HepG2 (cell line): Measurements from ENCODE around the gene ITGA2. TPM values are rescaled to one million over a fixed set of nuclear protein-coding genes. Genes with fewer than 3 reads are reported as not detected.

Source experiments
- EHMT2 ChIP-seq: fragments of 200-600 bp; sonication (generic); IDR thresholded peaks from 2 replicates; pipeline ENCODE4 v1.7.0; 2017; ENCODE audit warnings: antibody characterized with exemption, low read depth, low read length, borderline replicate concordance
- HCFC1 ChIP-seq: fragments of 150-350 bp; IDR thresholded peaks from 2 replicates; pipeline ENCODE4 v1.6.1; 2014; ENCODE audit warnings: low read depth, low read length
- KDM4B ChIP-seq: sonication (generic); formaldehyde crosslinking; IDR thresholded peaks from 2 replicates; pipeline ENCODE4 v1.4.0; 2020; ENCODE audit warnings: missing genetic modification reagents
- MIER2 ChIP-seq: IDR thresholded peaks from 2 replicates; pipeline ENCODE4 v1.6.1; 2016; ENCODE audit warnings: missing biosample characterization, missing genetic modification reagents
- MLLT10 ChIP-seq: sonication (generic); formaldehyde crosslinking; IDR thresholded peaks from 2 replicates; pipeline ENCODE4 v1.4.0; 2020; ENCODE audit warnings: missing genetic modification reagents
- NR3C1 ChIP-seq: sonication (generic); formaldehyde crosslinking; IDR thresholded peaks from 2 replicates; pipeline ENCODE4 v1.4.0; 2020; ENCODE audit warnings: missing genetic modification reagents
- PAX8 ChIP-seq: sonication (generic); formaldehyde crosslinking; IDR thresholded peaks from 2 replicates; pipeline ENCODE4 v1.8.0; 2022; ENCODE audit warnings: mild to moderate bottlenecking, missing genetic modification reagents, borderline replicate concordance
- PHF5A ChIP-seq: IDR thresholded peaks from one replicate; pipeline ENCODE4 v1.6.1; 2018; ENCODE audit warnings: low read depth, missing genetic modification reagents; ENCODE audit not compliant: unreplicated experiment
- PHF8 ChIP-seq: sonication (generic); formaldehyde crosslinking; IDR thresholded peaks from 2 replicates; pipeline ENCODE4 v1.5.0; 2020; ENCODE audit warnings: missing genetic modification reagents
- POLR2AphosphoS5 ChIP-seq: IDR thresholded peaks from 2 replicates; pipeline ENCODE4 v1.6.1; 2012; ENCODE audit warnings: low read depth, low read length
- SAFB2 ChIP-seq: sonication (generic); formaldehyde crosslinking; IDR thresholded peaks from 2 replicates; pipeline ENCODE4 v1.5.1; 2020; ENCODE audit warnings: missing genetic modification reagents, low read depth, mild to moderate bottlenecking, borderline replicate concordance
- SATB2 ChIP-seq: sonication (generic); formaldehyde crosslinking; IDR thresholded peaks from 2 replicates; pipeline ENCODE4 v1.5.0; 2020; ENCODE audit warnings: missing genetic modification reagents
- TAF1 ChIP-seq: sonication (generic); formaldehyde crosslinking; IDR thresholded peaks from 2 replicates; pipeline ENCODE4 v1.4.0; 2020; ENCODE audit warnings: missing genetic modification reagents
- WIZ ChIP-seq: sonication (generic); formaldehyde crosslinking; IDR thresholded peaks from 2 replicates; pipeline ENCODE4 v1.5.1; 2020; ENCODE audit warnings: mild to moderate bottlenecking, missing genetic modification reagents
- ZFP36L1 ChIP-seq: sonication (generic); formaldehyde crosslinking; IDR thresholded peaks from 2 replicates; pipeline ENCODE4 v1.8.0; 2022; ENCODE audit warnings: mild to moderate bottlenecking, missing genetic modification reagents, moderate library complexity
- ZNF354B ChIP-seq: sonication (generic); formaldehyde crosslinking; IDR thresholded peaks from 2 replicates; pipeline ENCODE4 v1.8.0; 2022; ENCODE audit warnings: mild to moderate bottlenecking, missing genetic modification reagents
- ZNF431 ChIP-seq: sonication (generic); formaldehyde crosslinking; IDR thresholded peaks from 2 replicates; pipeline ENCODE4 v1.9.0; 2022; ENCODE audit warnings: missing genetic modification reagents, low read depth, mild to moderate bottlenecking, borderline replicate concordance
- ZNF543 ChIP-seq: sonication (generic); formaldehyde crosslinking; IDR thresholded peaks from 2 replicates; pipeline ENCODE4 v1.4.0; 2020; ENCODE audit warnings: mild to moderate bottlenecking, missing genetic modification reagents
- ZNF607 ChIP-seq: sonication (generic); formaldehyde crosslinking; IDR thresholded peaks from 2 replicates; pipeline ENCODE4 v1.5.1; 2020; ENCODE audit warnings: missing genetic modification reagents, mild to moderate bottlenecking, borderline replicate concordance
- ZNF672 ChIP-seq: sonication (generic); formaldehyde crosslinking; IDR thresholded peaks from 2 replicates; pipeline ENCODE4 v1.8.1; 2022; ENCODE audit warnings: missing genetic modification reagents
- polyA plus RNA-seq, 8 experiments: library from polyadenylated mRNA; depleted of rRNA in 3 of 8; stranded (reverse) in 7 of 8; unstranded in 1 of 8; fragments of >200 nt; fragmentation: Illumina TruSeq in 4 of 8; extraction: Trizol in 4 of 8; gene quantifications; 2 replicates each; pipeline versions ENCODE4 v1.2.1 to v1.2.3, GENCODE V29; 2011 to 2016; ENCODE audit warnings: low read depth in 4 of 8, missing spikeins in 1 of 8, mixed read lengths in 1 of 8; ENCODE audit not compliant: insufficient read depth in 1 of 8
- total RNA-seq, 5 experiments: library from RNA; depleted of rRNA; stranded (reverse); fragments of >200 nt; fragmentation: Illumina TruSeq; extraction: Trizol; gene quantifications; 2 replicates each; pipeline ENCODE4 v1.2.3, GENCODE V29; 2016; ENCODE audit warnings: low read depth in 1 of 5
- TF ChIP-seq, protein P1 (sequence below): IDR thresholded peaks from 2 replicates; pipeline ENCODE4 v1.6.1; 2016; ENCODE audit warnings: missing compliant biosample characterization, missing genetic modification reagents, borderline replicate concordance
- TF ChIP-seq, protein P2 (sequence below): sonication (generic); formaldehyde crosslinking; IDR thresholded peaks from 2 replicates; pipeline ENCODE4 v1.4.0; 2020; ENCODE audit warnings: missing genetic modification reagents
- TF ChIP-seq, protein P3 (sequence below): IDR thresholded peaks from 2 replicates; pipeline ENCODE4 v1.6.1; 2016

ITGA2 gene
- total and polyA plus RNA-seq, 2 of the 13 experiments (the other 11 are each of a cell fraction or from before 2014, with no cell fraction given), result 15.8 to 58.3 TPM

DNA sequence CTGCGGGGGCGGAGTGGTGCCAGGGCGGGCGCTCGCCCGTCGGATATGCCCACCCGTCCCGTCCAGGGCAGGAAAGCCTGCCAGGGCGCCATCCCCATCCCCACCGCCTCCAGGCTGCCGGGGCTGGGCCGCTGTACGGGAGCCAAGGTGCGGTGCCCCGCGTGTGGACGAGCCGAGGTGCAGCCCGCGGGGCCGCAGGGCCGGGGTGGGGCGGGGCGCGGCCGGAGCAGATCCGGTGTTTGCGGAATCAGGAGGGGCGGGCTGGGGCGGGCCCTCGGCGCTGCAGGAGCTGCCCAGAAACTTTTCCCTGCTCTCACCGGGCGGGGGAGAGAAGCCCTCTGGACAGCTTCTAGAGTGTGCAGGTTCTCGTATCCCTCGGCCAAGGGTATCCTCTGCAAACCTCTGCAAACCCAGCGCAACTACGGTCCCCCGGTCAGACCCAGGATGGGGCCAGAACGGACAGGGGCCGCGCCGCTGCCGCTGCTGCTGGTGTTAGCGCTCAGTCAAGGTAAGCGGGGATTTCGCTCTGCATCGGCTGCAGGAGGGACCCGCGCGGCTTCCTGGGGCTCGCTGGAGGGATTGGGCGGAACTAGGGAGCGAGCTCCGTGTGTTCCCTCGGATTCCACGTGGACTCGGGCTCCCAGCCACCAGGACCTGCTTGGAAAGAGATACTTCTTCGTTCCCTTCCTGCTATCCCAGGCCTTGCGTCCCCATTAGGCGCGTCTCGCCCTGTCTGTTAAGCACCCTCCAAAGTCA lies at the start of gene ITGA2 (continued):
- TF ChIP-seq PAX8 (CRISPR knock-in tag) (no peak), POLR2AphosphoS5 (peak; percentile 82), SAFB2 (CRISPR knock-in tag) (peak; percentile 74; the same call in 1 of the 2 replicates), PHF8 (CRISPR knock-in tag) (peak; percentile 68), ZNF354B (CRISPR knock-in tag) (0 out of 2 replicates have a peak, but pooled peaks have one; percentile 67), ZFP36L1 (CRISPR knock-in tag) (0 out of 2 replicates have a peak, but pooled peaks have one; percentile 20), WIZ (CRISPR knock-in tag) (0 out of 2 replicates have a peak, but pooled peaks have one; percentile 51), HCFC1 (no peak), NR3C1 (CRISPR knock-in tag) (no peak), TAF1 (CRISPR knock-in tag) (peak; percentile 79; the same call in 1 of the 2 replicates), ZNF607 (CRISPR knock-in tag) (peak; percentile 89), EHMT2 (no peak), ZNF672 (0 out of 2 replicates have a peak, but pooled peaks have one; percentile 54), MIER2 (CRISPR knock-in tag) (no peak), SATB2 (CRISPR knock-in tag) (no peak; the same call in 1 of the 2 replicates), ZNF431 (CRISPR knock-in tag) (no peak; the same call in 1 of the 2 replicates), MLLT10 (CRISPR knock-in tag) (no peak), PHF5A (CRISPR knock-in tag) (no peak), ZNF543 (CRISPR knock-in tag) (no peak), KDM4B (CRISPR knock-in tag) (no peak)
- TF ChIP-seq, protein P1, sequence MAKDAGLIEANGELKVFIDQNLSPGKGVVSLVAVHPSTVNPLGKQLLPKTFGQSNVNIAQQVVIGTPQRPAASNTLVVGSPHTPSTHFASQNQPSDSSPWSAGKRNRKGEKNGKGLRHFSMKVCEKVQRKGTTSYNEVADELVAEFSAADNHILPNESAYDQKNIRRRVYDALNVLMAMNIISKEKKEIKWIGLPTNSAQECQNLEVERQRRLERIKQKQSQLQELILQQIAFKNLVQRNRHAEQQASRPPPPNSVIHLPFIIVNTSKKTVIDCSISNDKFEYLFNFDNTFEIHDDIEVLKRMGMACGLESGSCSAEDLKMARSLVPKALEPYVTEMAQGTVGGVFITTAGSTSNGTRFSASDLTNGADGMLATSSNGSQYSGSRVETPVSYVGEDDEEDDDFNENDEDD, result 0 out of 2 replicates have a peak, but pooled peaks have one; percentile 37
- TF ChIP-seq, protein P2, sequence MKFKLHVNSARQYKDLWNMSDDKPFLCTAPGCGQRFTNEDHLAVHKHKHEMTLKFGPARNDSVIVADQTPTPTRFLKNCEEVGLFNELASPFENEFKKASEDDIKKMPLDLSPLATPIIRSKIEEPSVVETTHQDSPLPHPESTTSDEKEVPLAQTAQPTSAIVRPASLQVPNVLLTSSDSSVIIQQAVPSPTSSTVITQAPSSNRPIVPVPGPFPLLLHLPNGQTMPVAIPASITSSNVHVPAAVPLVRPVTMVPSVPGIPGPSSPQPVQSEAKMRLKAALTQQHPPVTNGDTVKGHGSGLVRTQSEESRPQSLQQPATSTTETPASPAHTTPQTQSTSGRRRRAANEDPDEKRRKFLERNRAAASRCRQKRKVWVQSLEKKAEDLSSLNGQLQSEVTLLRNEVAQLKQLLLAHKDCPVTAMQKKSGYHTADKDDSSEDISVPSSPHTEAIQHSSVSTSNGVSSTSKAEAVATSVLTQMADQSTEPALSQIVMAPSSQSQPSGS, result 0 out of 2 replicates have a peak, but pooled peaks have one; percentile 20
- TF ChIP-seq, protein P3, sequence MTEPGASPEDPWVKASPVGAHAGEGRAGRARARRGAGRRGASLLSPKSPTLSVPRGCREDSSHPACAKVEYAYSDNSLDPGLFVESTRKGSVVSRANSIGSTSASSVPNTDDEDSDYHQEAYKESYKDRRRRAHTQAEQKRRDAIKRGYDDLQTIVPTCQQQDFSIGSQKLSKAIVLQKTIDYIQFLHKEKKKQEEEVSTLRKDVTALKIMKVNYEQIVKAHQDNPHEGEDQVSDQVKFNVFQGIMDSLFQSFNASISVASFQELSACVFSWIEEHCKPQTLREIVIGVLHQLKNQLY, result no peak
